Muscle layer of colon (tissue), 2 donors: Measurements from ENCODE around the gene THAP11.
A peak's percentile ranks its signal among the peaks of the same experiment; 100 is the strongest.
"Not testable (repeated sequence)": the region's sequence is repeated elsewhere in the genome, so short reads cannot be mapped to it uniquely, and the experiment has no call there.

Experiments used
- H3K27ac ChIP-seq: one replicate; pipeline ENCODE4 v1.7.0; 2013; ENCODE audit warnings: low read depth, mild to moderate bottlenecking, low read length, moderate library complexity
- H3K27me3 ChIP-seq, 2 donors: one replicate each; pipeline ENCODE4 v1.7.0; 2013; ENCODE audit warnings: low read length in 2 of 2, mild to moderate bottlenecking in 2 of 2; ENCODE audit not compliant: insufficient read depth in 2 of 2, control insufficient read depth in 1 of 2
- H3K36me3 ChIP-seq: one replicate; pipeline ENCODE4 v1.7.0; 2013; ENCODE audit warnings: mild to moderate bottlenecking, low read length; ENCODE audit not compliant: insufficient read depth
- H3K4me1 ChIP-seq: one replicate; pipeline ENCODE4 v1.7.0; 2013; ENCODE audit warnings: mild to moderate bottlenecking, low read length; ENCODE audit not compliant: insufficient read depth
- H3K4me3 ChIP-seq, 2 donors: one replicate each; pipeline ENCODE4 v1.7.0; 2013; ENCODE audit warnings: low read length in 2 of 2, low read depth in 1 of 2, mild to moderate bottlenecking in 1 of 2, moderate library complexity in 1 of 2
- H3K9ac ChIP-seq: one replicate; pipeline ENCODE4 v1.7.0; 2013; ENCODE audit warnings: low read length
- H3K9me3 ChIP-seq: one replicate; pipeline ENCODE4 v1.7.0; 2013; ENCODE audit warnings: mild to moderate bottlenecking, low read length
- donor health status: abdominal sarcoma.
- donor health status: Adenocarcinoma of cecum.

THAP11 gene

DNA sequence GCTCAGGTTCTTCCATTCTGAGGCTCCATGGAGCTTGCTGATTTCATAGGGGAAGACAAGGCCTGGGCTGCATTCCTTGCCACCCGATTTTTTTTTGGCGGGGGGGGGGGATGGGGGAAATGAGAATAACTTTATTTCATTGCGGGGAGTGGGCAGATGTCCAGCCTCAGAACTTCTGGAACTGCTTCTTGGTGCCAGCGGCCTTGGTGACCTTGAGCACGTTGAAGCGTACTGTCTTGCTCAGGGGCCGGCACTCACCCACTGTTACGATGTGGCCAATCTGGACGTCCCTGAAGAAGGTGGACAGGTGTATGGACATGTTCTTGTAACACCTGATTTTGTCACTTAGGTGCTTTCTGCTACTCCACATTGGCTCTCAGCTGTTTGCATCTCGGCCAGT, 13.7 kb downstream of the THAP11 start:
- peaks cover 28% of the 10 kb centered on the region for H3K4me1 ChIP-seq
- no peaks in the 10 kb centered on the region for H3K27me3 ChIP-seq
- no peak overlapping the region for H3K4me3 ChIP-seq
- no peak overlapping the region for H3K27ac ChIP-seq
- no peaks in the 10 kb centered on the region for H3K9me3 ChIP-seq
- H3K9ac ChIP-seq = no peak overlapping the region
- H3K36me3 ChIP-seq = peaks cover 6% of the 10 kb centered on the region

DNA sequence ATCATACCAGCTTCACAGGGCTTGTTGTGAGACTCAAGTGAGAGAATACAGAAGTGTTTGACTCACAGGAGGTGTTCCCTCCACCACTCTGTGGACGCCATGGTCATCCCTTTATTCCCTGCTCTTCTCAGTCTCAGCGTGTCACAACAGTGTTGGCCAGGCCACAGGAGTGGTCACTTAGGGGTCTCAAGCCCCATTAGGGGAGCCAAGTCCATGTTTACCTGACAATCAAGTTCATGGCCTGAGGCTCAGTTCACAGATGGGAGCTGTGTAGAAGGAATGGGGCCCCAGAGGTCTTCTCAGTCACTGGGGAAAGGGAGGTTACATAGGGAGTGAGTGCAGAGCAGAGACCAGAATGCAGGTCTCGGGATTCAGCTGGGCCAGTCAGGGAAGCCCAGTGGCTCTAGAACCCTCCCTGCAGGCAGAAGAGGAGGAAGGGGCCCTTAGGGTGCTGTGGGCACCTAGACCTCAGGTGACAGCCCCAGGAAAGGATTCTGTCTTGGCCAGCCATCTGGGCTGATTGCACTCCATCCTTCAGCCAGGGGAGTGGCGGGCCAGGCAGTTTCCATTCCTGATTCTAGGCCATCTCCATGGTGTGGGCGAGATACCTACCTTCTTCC, 14.9 kb downstream of the THAP11 start:
- Histone ChIP-seq H3K4me3 (no peak overlapping the region), H3K9me3 (no peaks in the 10 kb centered on the region), H3K4me1 (peaks cover 32% of the 10 kb centered on the region), H3K27ac (no peak overlapping the region), H3K27me3 (no peaks in the 10 kb centered on the region), H3K9ac (no peak overlapping the region), H3K36me3 (peaks cover 12% of the 10 kb centered on the region)

- Histone ChIP-seq H3K36me3 (peaks cover 12% of the 10 kb centered on the region), H3K27me3 (no peaks in the 10 kb centered on the region), H3K4me3 (no peak overlapping the region), H3K4me1 (peaks cover 37% of the 10 kb centered on the region), H3K9me3 (no peaks in the 10 kb centered on the region), H3K9ac (no peak overlapping the region), H3K27ac (no peak overlapping the region)
Observed at GRCh38 chr16:67857547-67858233, 15.6 kb downstream of the THAP11 start.

- no peak overlapping the region for H3K27ac ChIP-seq
- no peak overlapping the region for H3K4me3 ChIP-seq
- H3K9me3 ChIP-seq = no peaks in the 10 kb centered on the region
- peaks cover 12% of the 10 kb centered on the region for H3K36me3 ChIP-seq
- H3K4me1 ChIP-seq = peaks cover 43% of the 10 kb centered on the region
- H3K27me3 ChIP-seq = no peaks in the 10 kb centered on the region
- no peak overlapping the region for H3K9ac ChIP-seq
Observed at GRCh38 chr16:67858500-67858899, 16.4 kb downstream of the THAP11 start.

DNA sequence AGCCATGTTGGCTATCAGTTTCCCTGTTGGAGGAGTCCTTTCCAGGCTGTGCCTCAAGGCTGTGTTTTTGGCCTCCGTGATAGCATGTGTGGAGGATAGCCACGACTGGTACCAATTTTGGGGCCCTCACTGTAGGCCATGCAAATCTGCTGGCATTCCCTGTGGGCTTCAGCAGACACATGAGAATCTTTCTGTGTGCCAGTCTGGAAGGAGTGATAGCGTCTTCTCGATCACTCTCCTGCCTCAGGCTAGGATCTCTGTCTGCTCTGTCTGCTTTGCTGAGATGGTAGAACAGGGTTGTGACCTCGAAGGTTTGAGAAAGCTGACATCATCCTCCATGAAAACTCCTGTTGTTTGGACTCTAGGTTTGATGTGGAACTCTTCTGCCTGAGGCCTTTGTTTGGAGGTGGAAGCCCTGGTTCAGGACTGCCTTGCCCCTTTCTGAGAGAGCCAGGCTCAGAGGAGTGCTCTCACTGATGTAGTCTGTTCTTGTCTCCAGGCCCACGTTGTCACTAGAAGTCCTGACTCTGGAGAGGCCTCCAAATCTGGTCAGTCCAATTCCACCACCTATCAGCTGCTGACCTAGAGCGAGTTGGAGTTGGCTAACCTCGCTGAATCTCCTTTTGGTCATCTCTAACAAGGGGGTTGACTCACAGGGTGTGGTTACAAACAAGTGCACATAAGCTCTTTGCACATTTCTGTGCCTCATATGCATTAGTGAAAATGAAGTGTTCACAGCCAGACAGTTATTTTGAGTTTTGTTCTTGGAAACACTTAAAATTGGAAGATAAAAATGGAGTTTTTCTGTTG, 18.7 kb downstream of the THAP11 start:
- H3K27ac ChIP-seq = no peak overlapping the region
- no peaks in the 10 kb centered on the region for H3K9me3 ChIP-seq
- H3K36me3 ChIP-seq = peaks cover 23% of the 10 kb centered on the region
- peaks cover 42% of the 10 kb centered on the region for H3K4me1 ChIP-seq
- H3K4me3 ChIP-seq = no peak overlapping the region
- no peaks in the 10 kb centered on the region for H3K27me3 ChIP-seq
- H3K9ac ChIP-seq = no peak overlapping the region

DNA sequence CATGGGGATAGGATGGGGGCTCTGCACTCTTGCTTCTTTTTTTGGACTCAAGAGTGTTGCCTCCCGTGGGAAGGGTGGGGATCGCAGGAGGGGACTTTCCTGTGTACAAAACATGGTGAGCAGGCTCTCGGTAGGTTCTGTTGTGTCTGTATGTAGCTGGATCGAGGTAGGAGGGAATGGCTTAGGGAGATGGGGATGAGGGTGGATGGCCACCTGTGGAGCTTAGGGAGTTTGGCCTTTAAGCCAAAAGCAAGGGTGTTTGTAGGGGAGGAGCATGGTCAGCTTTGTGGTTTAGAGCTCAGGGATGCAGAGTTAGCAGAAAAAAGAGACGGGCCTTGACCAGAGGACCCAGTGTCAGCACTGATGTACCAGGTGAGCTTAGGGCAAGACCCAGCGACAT, 19.8 kb downstream of the THAP11 start:
- no peak overlapping the region for H3K27ac ChIP-seq
- no peak overlapping the region for H3K9ac ChIP-seq
- H3K36me3 ChIP-seq = peaks cover 27% of the 10 kb centered on the region

DNA sequence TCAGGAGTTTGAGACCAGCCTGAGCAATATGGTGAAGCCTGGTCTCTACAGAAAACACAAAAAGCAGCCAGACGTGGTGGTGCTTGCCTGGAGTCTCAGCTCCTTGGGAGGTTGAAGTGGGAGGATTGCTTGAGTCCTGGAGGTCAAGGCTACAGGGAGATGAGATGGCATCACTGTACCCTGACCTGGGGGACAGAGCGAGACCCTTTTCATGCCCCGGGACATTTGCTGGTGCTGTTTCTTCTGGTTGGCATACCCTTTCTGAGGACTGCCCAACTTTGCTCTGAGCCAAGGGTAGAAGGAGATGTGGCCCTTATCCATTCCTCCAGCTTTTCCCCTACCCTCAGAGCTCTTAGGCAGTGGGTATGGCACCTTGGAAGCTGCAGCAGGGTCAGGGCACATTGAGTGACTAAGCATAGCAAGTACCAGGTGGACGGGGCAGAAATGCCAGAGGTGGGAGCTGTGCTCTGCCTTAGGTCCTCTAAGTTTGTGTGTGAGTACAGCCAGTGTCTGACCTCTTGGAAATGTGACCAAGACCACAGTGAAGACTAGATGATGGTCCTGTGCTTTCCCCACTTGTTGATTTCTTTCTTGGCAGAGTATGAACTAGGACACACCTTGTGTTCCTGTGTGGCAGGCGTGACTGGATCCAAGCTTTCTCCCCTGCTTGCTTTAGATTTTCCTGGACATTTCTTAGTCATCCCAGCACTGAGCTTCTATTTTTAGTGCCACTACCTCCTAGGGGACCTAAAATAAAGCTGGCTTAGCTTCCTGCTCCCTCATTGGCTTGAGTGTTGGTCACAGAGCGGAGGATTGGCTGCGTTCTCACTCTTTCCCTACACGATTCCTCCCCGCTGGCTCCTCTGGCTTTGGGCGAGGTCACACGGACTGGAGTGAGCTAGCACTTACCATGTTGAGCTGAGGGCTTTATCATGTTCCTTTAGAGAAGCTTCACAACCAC, 20.8 kb downstream of the THAP11 start:
- Histone ChIP-seq H3K27ac (no peak overlapping the region), H3K4me3 (peak overlapping the region in 1 of 2 donors; percentile 13), H3K9ac (no peak overlapping the region), H3K27me3 (no peaks in the 10 kb centered on the region), H3K36me3 (peaks cover 36% of the 10 kb centered on the region), H3K9me3 (no peaks in the 10 kb centered on the region), H3K4me1 (peaks cover 32% of the 10 kb centered on the region)

More for the DNA sequence above, 19.8 kb downstream of the THAP11 start:
- no peaks in the 10 kb centered on the region for H3K9me3 ChIP-seq
- peaks cover 42% of the 10 kb centered on the region for H3K4me1 ChIP-seq
- no peak overlapping the region for H3K4me3 ChIP-seq
- no peaks in the 10 kb centered on the region for H3K27me3 ChIP-seq

- H3K9ac ChIP-seq, H3K27me3 ChIP-seq, H3K4me3 ChIP-seq, H3K9me3 ChIP-seq, H3K27ac ChIP-seq: not testable (repeated sequence)
- H3K36me3 ChIP-seq = peaks cover 42% of the 10 kb centered on the region
- H3K4me1 ChIP-seq = peaks cover 25% of the 10 kb centered on the region
Observed at GRCh38 chr16:67864044-67864443, 21.9 kb downstream of the THAP11 start.

DNA sequence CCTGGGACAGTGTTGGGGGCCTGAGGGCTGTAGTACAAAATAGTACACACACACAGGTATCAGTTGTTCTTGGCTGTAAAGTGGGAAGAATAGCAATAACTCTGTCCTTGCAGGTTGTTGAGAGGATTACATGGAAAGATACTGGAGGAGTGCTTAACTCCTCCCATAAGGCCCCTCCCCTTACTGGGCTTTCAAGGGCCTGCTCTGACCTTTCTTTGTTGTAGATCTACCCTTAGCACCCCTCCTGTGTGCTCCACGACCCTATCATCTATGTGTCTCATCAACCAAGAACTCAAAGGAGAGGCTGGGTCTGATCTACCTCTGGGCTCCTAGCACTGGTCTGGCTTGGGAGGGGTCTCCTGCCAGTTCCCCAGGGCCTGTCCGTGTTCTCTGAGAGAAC, 22.5 kb downstream of the THAP11 start:
- H3K36me3 ChIP-seq = peaks cover 42% of the 10 kb centered on the region
- H3K27ac ChIP-seq = no peak overlapping the region
- H3K4me1 ChIP-seq = peaks cover 25% of the 10 kb centered on the region
- H3K9me3 ChIP-seq = no peaks in the 10 kb centered on the region
- no peak overlapping the region for H3K9ac ChIP-seq
- no peak overlapping the region for H3K4me3 ChIP-seq
- no peaks in the 10 kb centered on the region for H3K27me3 ChIP-seq

GRCh38 chr16:67865318-67865717, 23.2 kb downstream of the THAP11 start:
- Histone ChIP-seq H3K36me3 (peaks cover 47% of the 10 kb centered on the region), H3K9ac (no peak overlapping the region), H3K4me1 (peaks cover 25% of the 10 kb centered on the region), H3K27ac (no peak overlapping the region), H3K4me3 (no peak overlapping the region), H3K9me3 (no peaks in the 10 kb centered on the region), H3K27me3 (no peaks in the 10 kb centered on the region)

DNA sequence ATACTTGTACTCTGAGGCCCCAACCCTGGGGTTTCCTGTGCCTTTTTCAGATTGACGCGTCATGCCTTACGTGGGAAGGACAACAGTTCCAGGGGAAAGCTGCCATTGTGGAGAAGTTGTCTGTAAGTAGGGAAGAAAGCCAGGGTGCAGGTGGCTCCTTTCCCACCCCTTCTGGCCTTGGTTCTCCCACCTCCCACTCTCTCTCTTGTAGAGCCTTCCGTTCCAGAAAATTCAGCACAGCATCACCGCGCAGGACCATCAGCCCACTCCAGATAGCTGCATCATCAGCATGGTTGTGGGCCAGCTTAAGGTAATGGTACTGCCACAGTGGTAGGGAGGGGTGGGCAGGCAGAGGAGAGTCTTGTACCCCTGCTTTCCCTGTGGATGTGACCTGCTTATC, 26.2 kb downstream of the THAP11 start:
- Histone ChIP-seq H3K9ac (no peak overlapping the region), H3K9me3 (no peaks in the 10 kb centered on the region), H3K36me3 (peaks cover 44% of the 10 kb centered on the region), H3K4me3 (no peak overlapping the region), H3K4me1 (peaks cover 11% of the 10 kb centered on the region), H3K27ac (no peak overlapping the region), H3K27me3 (no peaks in the 10 kb centered on the region)
